ENCODE data around the gene MT3. TPM values are rescaled to one million over a fixed set of nuclear protein-coding genes. Genes with fewer than 3 reads are reported as not detected.

The MT3 gene
- total RNA-seq, 1 donor from 2014 or later: not detected

- no peaks in the 10 kb centered on the region for H3K27me3 ChIP-seq
- no peak overlapping the region for H3K4me3 ChIP-seq
- TF ChIP-seq CTCF (IDR thresholded peaks at IDR 0.05): no peak
- H3K27ac ChIP-seq: peak overlapping the region; percentile 87 to 92
- no peaks in the 10 kb centered on the region for H3K9me3 ChIP-seq
- H3K4me1 ChIP-seq: peaks cover 5 to 23% of the 10 kb centered on the region in 2 donors
- H3K36me3 ChIP-seq: no peaks in the 10 kb centered on the region
- no peak for DNase-seq (ENCODE audit: low spot score in 2 of 2)
- intact Hi-C loops (cut with DNase I): loop anchor here (5.0 kb wide), 2 partner anchors 153 to 327 kb away; partner anchors contain the start of genes HERPUD1, NUDT21 and OGFOD1
Measured at GRCh38 chr16:56605475-56605874, 16.1 kb downstream of the MT3 start.

- Histone ChIP-seq H3K9me3 (no peaks in the 10 kb centered on the region), H3K36me3 (no peaks in the 10 kb centered on the region), H3K4me3 (no peak overlapping the region), H3K27ac (peak overlapping the region; percentile 87 to 92), H3K27me3 (no peaks in the 10 kb centered on the region), H3K4me1 (peaks cover 8 to 29% of the 10 kb centered on the region in 2 donors)
- TF ChIP-seq CTCF (IDR thresholded peaks at IDR 0.05): no peak
- DNase-seq (ENCODE audit: low spot score in 2 of 2): peak in 1 of 2 donors; percentile 77
- intact Hi-C loops (cut with DNase I): loop anchor here (5.0 kb wide), 2 partner anchors 154 to 326 kb away; partner anchors contain the start of genes HERPUD1, NUDT21 and OGFOD1
Measured at GRCh38 chr16:56606071-56606475, 16.7 kb downstream of the MT3 start.

GRCh38 chr16:56606476-56607108 is 17.3 kb downstream of the MT3 start:
- no peak for TF ChIP-seq CTCF (IDR thresholded peaks at IDR 0.05)
- Histone ChIP-seq H3K27ac (peak overlapping the region; percentile 87 to 92), H3K9me3 (no peaks in the 10 kb centered on the region), H3K4me1 (peaks cover 11 to 33% of the 10 kb centered on the region in 2 donors), H3K27me3 (no peaks in the 10 kb centered on the region), H3K4me3 (no peak overlapping the region), H3K36me3 (no peaks in the 10 kb centered on the region)
- intact Hi-C loops (cut with DNase I): loop anchor here (5.0 kb wide), 2 partner anchors 154 to 326 kb away; partner anchors contain the start of genes HERPUD1, NUDT21 and OGFOD1
- no peak for DNase-seq (ENCODE audit: low spot score in 2 of 2)

GRCh38 chr16:56607109-56607618 is 17.8 kb downstream of the MT3 start:
- H3K4me3 ChIP-seq: no peak overlapping the region
- H3K27me3 ChIP-seq: no peaks in the 10 kb centered on the region
- H3K9me3 ChIP-seq: no peaks in the 10 kb centered on the region
- intact Hi-C loops (cut with DNase I): loop anchor here (5.0 kb wide), 2 partner anchors 155 to 325 kb away; partner anchors contain the start of genes HERPUD1, NUDT21 and OGFOD1
- peak overlapping the region; percentile 87 to 92 for H3K27ac ChIP-seq
- H3K36me3 ChIP-seq: no peaks in the 10 kb centered on the region
- H3K4me1 ChIP-seq: peaks cover 11 to 35% of the 10 kb centered on the region in 2 donors
- no peak for TF ChIP-seq CTCF (IDR thresholded peaks at IDR 0.05)
- peak; percentile 50 to 95 for DNase-seq (ENCODE audit: low spot score in 2 of 2)

GRCh38 chr16:56607675-56608042 is 18.3 kb downstream of the MT3 start:
- intact Hi-C loops (cut with DNase I): loop anchor here (1.0 to 5.0 kb wide), 5 partner anchors 18 to 325 kb away; partner anchors contain the start of genes HERPUD1, MT1A, MT1E and MT1X
- H3K27me3 ChIP-seq: no peaks in the 10 kb centered on the region
- no peaks in the 10 kb centered on the region for H3K9me3 ChIP-seq
- H3K27ac ChIP-seq: peak overlapping the region; percentile 87 to 92
- no peak for DNase-seq (ENCODE audit: low spot score in 2 of 2)
- peak overlapping the region; percentile 51 to 70 for H3K4me3 ChIP-seq
- no peak for TF ChIP-seq CTCF (IDR thresholded peaks at IDR 0.05)
- no peaks in the 10 kb centered on the region for H3K36me3 ChIP-seq
- peaks cover 11 to 35% of the 10 kb centered on the region in 2 donors for H3K4me1 ChIP-seq
